Uterus (tissue), 2 donors: ENCODE data around the gene PTH2R.

ENCODE experiments used
- CTCF ChIP-seq, 4 experiments: fragments of 200-600 bp in 2 of 4; fragments of 450-650 bp in 2 of 4; sonication (generic) in 2 of 4; IDR thresholded peaks; one replicate each; pipeline ENCODE4 v1.5.1; 2016 to 2019; ENCODE audit warnings: antibody characterized with exemption in 4 of 4, mild to moderate bottlenecking in 2 of 4, moderate library complexity in 1 of 4
- POLR2A ChIP-seq, 2 donors: fragments of 450-650 bp; IDR thresholded peaks; one replicate each; pipeline ENCODE4 v1.6.1; 2016; ENCODE audit warnings: antibody characterized with exemption in 2 of 2, mild to moderate bottlenecking in 1 of 2, moderate library complexity in 1 of 2

- TF ChIP-seq CTCF (IDR thresholded peaks at IDR 0.05) (no peak), POLR2A (IDR thresholded peaks at IDR 0.05) (no peak)
These were observed 46.1 kb upstream of the PTH2R start for GRCh38 chr2:208360259-208361076.
